Keratinocyte (primary cell): Measurements from ENCODE around the gene SNTB2. TPM values are rescaled to one million over a fixed set of nuclear protein-coding genes. Genes with fewer than 3 reads are reported as not detected.

Experiments used
- DNase-seq: peaks from one replicate; pipeline ENCODE4 v3.0.0-alpha.2; 2011; ENCODE audit warnings: low read depth, missing footprints, low spot score
- FAIRE-seq: peaks from 2 replicates; lab custom pipeline; 2011; peaks lifted over from hg19 to GRCh38; lab: Jason Lieb, UNC
- H2AFZ ChIP-seq: 2 replicates; pipeline ENCODE4 v1.6.0; 2012; ENCODE audit warnings: low read length, control low read depth, inconsistent platforms; ENCODE audit not compliant: control insufficient read depth
- H3K27ac ChIP-seq: 2 replicates; pipeline ENCODE4 v1.5.1; 2011; ENCODE audit warnings: low read length; ENCODE audit not compliant: control insufficient read depth, insufficient read depth
- H3K27me3 ChIP-seq: 3 replicates; pipeline ENCODE4 v1.6.0; 2011; ENCODE audit warnings: low read length; ENCODE audit not compliant: control insufficient read depth, insufficient read depth; ENCODE audit errors: extremely low read depth
- H3K36me3 ChIP-seq, 2 experiments: 2 replicates in 1 of 2; 3 replicates in 1 of 2; pipeline ENCODE4 v1.5.1; 2011; ENCODE audit warnings: low read length in 2 of 2, mild to moderate bottlenecking in 1 of 2; ENCODE audit not compliant: control insufficient read depth in 2 of 2, insufficient read depth in 2 of 2; ENCODE audit errors: extremely low read depth in 1 of 2
- H3K4me1 ChIP-seq: 3 replicates; pipeline ENCODE4 v1.5.1; 2011; ENCODE audit warnings: low read length; ENCODE audit not compliant: control insufficient read depth, insufficient read depth; ENCODE audit errors: extremely low read depth
- H3K4me2 ChIP-seq: 3 replicates; pipeline ENCODE4 v1.6.0; 2011; ENCODE audit warnings: low read depth, low read length; ENCODE audit not compliant: control insufficient read depth, insufficient read depth; ENCODE audit errors: extremely low read depth
- H3K4me3 ChIP-seq, 3 experiments: fragments of 200-600 bp in 1 of 3; sonication (generic) in 1 of 3; 2 replicates in 2 of 3; 3 replicates in 1 of 3; pipeline ENCODE4 v1.5.1; 2011 to 2016; ENCODE audit warnings: low read length in 3 of 3, mild to moderate bottlenecking in 3 of 3, control low read depth in 2 of 3, inconsistent platforms in 1 of 3, low read depth in 1 of 3, mixed read lengths in 1 of 3, mixed run types in 1 of 3, moderate library complexity in 1 of 3; ENCODE audit not compliant: control insufficient read depth in 2 of 3, insufficient read depth in 2 of 3; ENCODE audit errors: extremely low read depth in 1 of 3
- H3K79me2 ChIP-seq: 2 replicates; pipeline ENCODE4 v1.6.0; 2012; ENCODE audit warnings: low read length; ENCODE audit not compliant: control insufficient read depth, insufficient read depth
- H3K9ac ChIP-seq: 3 replicates; pipeline ENCODE4 v1.6.0; 2011; ENCODE audit warnings: low read length; ENCODE audit not compliant: control insufficient read depth, insufficient read depth; ENCODE audit errors: extremely low read depth
- H3K9me1 ChIP-seq: 3 replicates; pipeline ENCODE4 v1.6.0; 2011; ENCODE audit warnings: low read length; ENCODE audit not compliant: control insufficient read depth, insufficient read depth; ENCODE audit errors: extremely low read depth
- H3K9me3 ChIP-seq: 2 replicates; pipeline ENCODE4 v1.5.1; 2012; ENCODE audit warnings: low read depth, low read length; ENCODE audit not compliant: control insufficient read depth
- H4K20me1 ChIP-seq: 3 replicates; pipeline ENCODE4 v1.6.0; 2011; ENCODE audit warnings: low read length; ENCODE audit not compliant: control insufficient read depth, insufficient read depth; ENCODE audit errors: extremely low read depth
- CTCF ChIP-seq, 3 experiments: IDR thresholded peaks in 1 of 3; conservative IDR thresholded peaks in 1 of 3; optimal IDR thresholded peaks in 1 of 3; 2 replicates in 2 of 3; 3 replicates in 1 of 3; pipeline versions ENCODE3 to v1.5.1; 2011; ENCODE audit warnings: low read length in 3 of 3, mild to moderate bottlenecking in 3 of 3, moderate library complexity in 2 of 3, control low read depth in 1 of 3, inconsistent platforms in 1 of 3; ENCODE audit not compliant: insufficient read depth in 2 of 3; ENCODE audit errors: extremely low read depth in 1 of 3
- EZH2 ChIP-seq: IDR thresholded peaks from one replicate; pipeline ENCODE4 v1.6.1; 2012; ENCODE audit warnings: inconsistent platforms, mild to moderate bottlenecking, low read length, moderate library complexity
- dilution Hi-C: fragments of 300-500 bp; cut with MboI; formaldehyde crosslinking; loops from one replicate; pipeline ENCODE4 v1.7.0; 2020; ENCODE audit warnings: low sequenced_read_pairs; ENCODE audit not compliant: extremely low pct_ligation_motif_present
- polyA plus RNA-seq, 5 experiments: library from polyadenylated mRNA; depleted of rRNA in 3 of 5; stranded (reverse) in 3 of 5; stranded (forward) in 1 of 5; unstranded in 1 of 5; fragments of >200 nt; gene quantifications; 1 replicate in 1 of 5; 2 replicates in 3 of 5; 3 replicates in 1 of 5; pipeline versions ENCODE4 v1.2.1 to v1.2.3, GENCODE V29; 2011 to 2012; ENCODE audit warnings: missing spikeins in 2 of 5, low read depth in 1 of 5, low replicate concordance in 1 of 5

Gene SNTB2
- polyA plus RNA-seq, 1 donor (not counting 4 experiments of a cell fraction or from before 2014, with no cell fraction given), result 15.9 TPM

GRCh38 chr16:69306031-69306430 lies 119.1 kb downstream of the SNTB2 start:
- no peaks in the 10 kb centered on the region for H3K9me1 ChIP-seq
- no peak for DNase-seq
- no peak for FAIRE-seq
- dilution Hi-C loops, result no loop called here
- H3K9me3 ChIP-seq, result no peaks in the 10 kb centered on the region
- no peak overlapping the region for H3K4me2 ChIP-seq
- no peak overlapping the region for H3K27ac ChIP-seq
- H3K9ac ChIP-seq, result no peak overlapping the region
- peaks cover 5% of the 10 kb centered on the region for H3K4me1 ChIP-seq
- no peaks in the 10 kb centered on the region for H3K27me3 ChIP-seq
- no peak overlapping the region for H3K4me3 ChIP-seq
- H3K36me3 ChIP-seq, result peaks cover 4 to 6% of the 10 kb centered on the region in 2 experiments
- H2AFZ ChIP-seq, result no peak overlapping the region
- H4K20me1 ChIP-seq, result no peaks in the 10 kb centered on the region
- no peaks in the 10 kb centered on the region for H3K79me2 ChIP-seq
- no peak for TF ChIP-seq EZH2
- TF ChIP-seq CTCF (optimal IDR thresholded peaks at IDR 0.05 in 1 of 3, IDR thresholded peaks at IDR 0.05 in 1 of 3, conservative IDR thresholded peaks at IDR 0.05 in 1 of 3; ENCODE audit: extremely low read depth in 1 of 3, insufficient read depth in 2 of 3, low read length in 3 of 3), result no peak

GRCh38 chr16:69307091-69307490 lies 120.1 kb downstream of the SNTB2 start:
- Histone ChIP-seq H3K27me3 (no peaks in the 10 kb centered on the region), H3K36me3 (no peaks in the 10 kb centered on the region), H3K4me1 (peaks cover 7% of the 10 kb centered on the region), H4K20me1 (peaks cover under 1% of the 10 kb centered on the region), H3K9ac (no peak overlapping the region), H3K4me3 (no peak overlapping the region), H2AFZ (no peak overlapping the region), H3K9me3 (no peaks in the 10 kb centered on the region), H3K79me2 (peaks cover 9% of the 10 kb centered on the region), H3K4me2 (no peak overlapping the region), H3K9me1 (peaks cover under 1% of the 10 kb centered on the region), H3K27ac (no peak overlapping the region)
- FAIRE-seq, result no peak
- no peak for TF ChIP-seq CTCF (optimal IDR thresholded peaks at IDR 0.05 in 1 of 3, IDR thresholded peaks at IDR 0.05 in 1 of 3, conservative IDR thresholded peaks at IDR 0.05 in 1 of 3; ENCODE audit: extremely low read depth in 1 of 3, insufficient read depth in 2 of 3, low read length in 3 of 3)
- TF ChIP-seq EZH2, result no peak
- dilution Hi-C loops, result no loop called here
- DNase-seq, result no peak
